Caco-2 (cell line): ENCODE measurements around the gene PAGR1. TPM values are rescaled to one million over a fixed set of nuclear protein-coding genes. Genes with fewer than 3 reads are reported as not detected.

Experiments
- BruUV-seq: library from RNA; stranded (reverse); fragments of 400-500 nt; replicated peaks from 2 replicates; lab custom pipeline; 2021; lab: Mats Ljungman, UMichigan
- CTCF ChIA-PET: fragments of 300-600 bp; sonication (Branson Sonifier 250); formaldehyde crosslinking; loops from one replicate; lab custom pipeline; 2022; ENCODE audit warnings: antibody characterized with exemption; lab: Charles Lee
- POLR2A ChIA-PET: fragments of 300-600 bp; sonication (Branson Sonifier 250); formaldehyde crosslinking; loops from one replicate; lab custom pipeline; 2022; ENCODE audit warnings: antibody characterized with exemption; lab: Charles Lee
- DNase-seq, 2 experiments: peaks; one replicate each; pipeline versions ENCODE4 v3.0.0 to v3.0.0-alpha.2; 2020 to 2022
- H3K27me3 ChIP-seq: replicated peaks from 2 replicates; pipeline ENCODE4 v1.6.0; 2011; ENCODE audit warnings: low read length; ENCODE audit not compliant: control insufficient read depth, insufficient read depth
- H3K36me3 ChIP-seq: 2 replicates; pipeline ENCODE4 v1.5.1; 2011; ENCODE audit warnings: low read length; ENCODE audit not compliant: control insufficient read depth, insufficient read depth
- H3K4me1 ChIP-seq: fragments of 250-450 bp; sonication (Bioruptor Pico); 2 replicates; pipeline ENCODE4 v1.5.1; 2020; ENCODE audit warnings: mild to moderate bottlenecking
- H3K4me3 ChIP-seq: 2 replicates; pipeline ENCODE4 v1.5.1; 2011; ENCODE audit warnings: low read depth, mild to moderate bottlenecking, control low read depth, low read length
- H3K9me3 ChIP-seq: fragments of 250-450 bp; sonication (Bioruptor Pico); 2 replicates; pipeline ENCODE4 v1.5.1; 2020; ENCODE audit warnings: mild to moderate bottlenecking, moderate library complexity
- H3K27ac Mint-ChIP-seq: one replicate; pipeline ENCODE4 v1.8.0; 2022; ENCODE audit warnings: mixed read lengths; ENCODE audit not compliant: unreplicated experiment
- H3K27me3 Mint-ChIP-seq: one replicate; pipeline ENCODE4 v1.8.0; 2022; ENCODE audit warnings: mixed read lengths; ENCODE audit not compliant: insufficient read depth, unreplicated experiment
- H3K36me3 Mint-ChIP-seq: one replicate; pipeline ENCODE4 v1.8.0; 2022; ENCODE audit warnings: mild to moderate bottlenecking, mixed read lengths; ENCODE audit not compliant: insufficient read depth, unreplicated experiment
- H3K4me1 Mint-ChIP-seq: one replicate; pipeline ENCODE4 v1.8.0; 2022; ENCODE audit warnings: low read depth, mixed read lengths; ENCODE audit not compliant: unreplicated experiment
- H3K4me3 Mint-ChIP-seq: one replicate; pipeline ENCODE4 v1.8.0; 2022; ENCODE audit warnings: mild to moderate bottlenecking, moderate library complexity, mixed read lengths; ENCODE audit not compliant: unreplicated experiment
- H3K9me3 Mint-ChIP-seq: one replicate; pipeline ENCODE4 v1.8.0; 2022; ENCODE audit warnings: mixed read lengths; ENCODE audit not compliant: unreplicated experiment
- intact Hi-C: fragments of 100-400 bp; cut with micrococcal nuclease; formaldehyde crosslinking; loops from one replicate; pipeline ENCODE4 v1.10.0; 2022; ENCODE audit not compliant: unreplicated experiment
- total RNA-seq: library from RNA; stranded (reverse); gene quantifications from 2 replicates; pipeline ENCODE4 v1.2.3, GENCODE V29; 2022
- TF ChIP-seq, protein P1 (sequence below), 2 experiments: fragments of 200-600 bp in 1 of 2; IDR thresholded peaks; 1 replicate in 1 of 2; 2 replicates in 1 of 2; pipeline versions ENCODE4 v1.5.1 to v1.8.0; 2011 to 2022; ENCODE audit warnings: antibody characterized with exemption in 1 of 2, control low read depth in 1 of 2, inconsistent platforms in 1 of 2, low read depth in 1 of 2, low read length in 1 of 2, mild to moderate bottlenecking in 1 of 2, moderate library complexity in 1 of 2; ENCODE audit not compliant: insufficient read depth in 1 of 2, severe bottlenecking in 1 of 2, unreplicated experiment in 1 of 2

The PAGR1 gene
- total RNA-seq, 1 experiment from 2014 or later: 33.0 TPM

DNA sequence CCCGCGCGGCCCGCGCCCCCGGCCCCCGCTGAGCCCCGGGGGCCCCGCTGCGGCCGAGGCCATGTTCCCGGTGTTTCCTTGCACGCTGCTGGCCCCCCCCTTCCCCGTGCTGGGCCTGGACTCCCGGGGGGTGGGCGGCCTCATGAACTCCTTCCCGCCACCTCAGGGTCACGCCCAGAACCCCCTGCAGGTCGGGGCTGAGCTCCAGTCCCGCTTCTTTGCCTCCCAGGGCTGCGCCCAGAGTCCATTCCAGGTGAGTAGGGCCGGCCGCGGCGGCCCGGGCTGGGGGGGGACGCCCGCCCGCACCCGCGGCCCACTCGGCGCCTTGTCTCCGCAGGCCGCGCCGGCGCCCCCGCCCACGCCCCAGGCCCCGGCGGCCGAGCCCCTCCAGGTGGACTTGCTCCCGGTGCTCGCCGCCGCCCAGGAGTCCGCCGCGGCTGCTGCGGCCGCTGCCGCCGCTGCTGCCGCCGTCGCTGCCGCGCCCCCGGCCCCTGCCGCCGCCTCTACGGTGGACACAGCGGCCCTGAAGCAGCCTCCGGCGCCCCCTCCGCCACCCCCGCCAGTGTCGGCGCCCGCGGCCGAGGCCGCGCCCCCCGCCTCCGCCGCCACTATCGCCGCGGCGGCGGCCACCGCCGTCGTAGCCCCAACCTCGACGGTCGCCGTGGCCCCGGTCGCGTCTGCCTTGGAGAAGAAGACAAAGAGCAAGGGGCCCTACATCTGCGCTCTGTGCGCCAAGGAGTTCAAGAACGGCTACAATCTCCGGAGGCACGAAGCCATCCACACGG, 9.1 kb upstream of the PAGR1 start:
- H3K9me3 ChIP-seq: no peaks in the 10 kb centered on the region
- Mint-ChIP-seq H3K4me3 (peak overlapping the region; percentile 87), H3K4me1 (peaks cover 35% of the 10 kb centered on the region), H3K9me3 (no peaks in the 10 kb centered on the region), H3K27ac (peak overlapping the region; percentile 85), H3K27me3 (no peaks in the 10 kb centered on the region), H3K36me3 (peaks cover 85% of the 10 kb centered on the region)
- TF ChIP-seq, protein P1, sequence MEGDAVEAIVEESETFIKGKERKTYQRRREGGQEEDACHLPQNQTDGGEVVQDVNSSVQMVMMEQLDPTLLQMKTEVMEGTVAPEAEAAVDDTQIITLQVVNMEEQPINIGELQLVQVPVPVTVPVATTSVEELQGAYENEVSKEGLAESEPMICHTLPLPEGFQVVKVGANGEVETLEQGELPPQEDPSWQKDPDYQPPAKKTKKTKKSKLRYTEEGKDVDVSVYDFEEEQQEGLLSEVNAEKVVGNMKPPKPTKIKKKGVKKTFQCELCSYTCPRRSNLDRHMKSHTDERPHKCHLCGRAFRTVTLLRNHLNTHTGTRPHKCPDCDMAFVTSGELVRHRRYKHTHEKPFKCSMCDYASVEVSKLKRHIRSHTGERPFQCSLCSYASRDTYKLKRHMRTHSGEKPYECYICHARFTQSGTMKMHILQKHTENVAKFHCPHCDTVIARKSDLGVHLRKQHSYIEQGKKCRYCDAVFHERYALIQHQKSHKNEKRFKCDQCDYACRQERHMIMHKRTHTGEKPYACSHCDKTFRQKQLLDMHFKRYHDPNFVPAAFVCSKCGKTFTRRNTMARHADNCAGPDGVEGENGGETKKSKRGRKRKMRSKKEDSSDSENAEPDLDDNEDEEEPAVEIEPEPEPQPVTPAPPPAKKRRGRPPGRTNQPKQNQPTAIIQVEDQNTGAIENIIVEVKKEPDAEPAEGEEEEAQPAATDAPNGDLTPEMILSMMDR (IDR thresholded peaks at IDR 0.05; ENCODE audit: insufficient read depth in 1 of 2, low read depth in 1 of 2, low read length in 1 of 2, severe bottlenecking in 1 of 2, unreplicated experiment in 1 of 2): no peak
- ChIA-PET POLR2A (interaction anchor here (0.5 to 1.7 kb wide), 5 partner anchors 9 to 224 kb away, joined by 3 to 10 read pairs (median 3); partner anchors contain the start of genes KCTD13, PAGR1 and TLCD3B), CTCF (interaction anchor here (0.5 to 3.5 kb wide), 10 partner anchors 10 to 225 kb away, joined by 3 to 26 read pairs (median 6); partner anchors contain the start of genes KCTD13, PAGR1, TAOK2 and TMEM219)
- BruUV-seq: no TSS peak
- no peaks in the 10 kb centered on the region for H3K27me3 ChIP-seq
- intact Hi-C loops: loop anchor here (5.0 kb wide), 1 partner anchor 105 kb away; no protein-coding TSS in a partner anchor
- H3K36me3 ChIP-seq: peaks cover 10% of the 10 kb centered on the region
- H3K4me1 ChIP-seq: peaks cover 25% of the 10 kb centered on the region; the same call in 1 of the 2 replicates
- peak overlapping the region; percentile 90 for H3K4me3 ChIP-seq
- peak; percentile 81 to 86 for DNase-seq

- Histone ChIP-seq H3K4me1 (peaks cover 28% of the 10 kb centered on the region), H3K4me3 (peak overlapping the region; percentile 90), H3K9me3 (no peaks in the 10 kb centered on the region), H3K27me3 (no peaks in the 10 kb centered on the region), H3K36me3 (peaks cover 10% of the 10 kb centered on the region)
- Mint-ChIP-seq H3K9me3 (no peaks in the 10 kb centered on the region), H3K36me3 (peaks cover 85% of the 10 kb centered on the region), H3K27ac (peak overlapping the region; percentile 85), H3K27me3 (no peaks in the 10 kb centered on the region), H3K4me1 (peaks cover 36% of the 10 kb centered on the region), H3K4me3 (peak overlapping the region; percentile 87)
- POLR2A ChIA-PET: interaction anchor here (0.7 to 1.7 kb wide), 4 partner anchors 9 to 223 kb away, joined by 3 to 10 read pairs (median 4); partner anchors contain the start of genes KCTD13, KIF22, PAGR1 and TLCD3B
- peak; percentile 80 to 87 for DNase-seq
- BruUV-seq: TSS peak; percentile 32
- intact Hi-C loops: loop anchor here (5.0 kb wide), 1 partner anchor 105 kb away; no protein-coding TSS in a partner anchor
- CTCF ChIA-PET: interaction anchor here (0.6 to 3.5 kb wide), 11 partner anchors 9 to 258 kb away, joined by 3 to 26 read pairs (median 6); partner anchors contain the start of genes ALDOA, CDIPT, KCTD13 and PAGR1
- TF ChIP-seq, protein P1 (IDR thresholded peaks at IDR 0.05; ENCODE audit: insufficient read depth in 1 of 2, low read depth in 1 of 2, low read length in 1 of 2, severe bottlenecking in 1 of 2, unreplicated experiment in 1 of 2): peak; percentile 24 to 56
Observed at GRCh38 chr16:29807426-29808218, 8.3 kb upstream of the PAGR1 start.
